OCI-LY1 (cell line): ENCODE data around the gene PGAM2.

Source experiments
- H2AFZ ChIP-seq: fragments of 200-600 bp; sonication (generic), shearing (Covaris generic); 2 replicates; pipeline ENCODE4 v1.6.0; 2014; ENCODE audit warnings: antibody characterized with exemption, mild to moderate bottlenecking, low read length
- H3F3A ChIP-seq: fragments of 200-600 bp; sonication (generic), shearing (Covaris generic); 2 replicates; pipeline ENCODE4 v1.6.0; 2014; ENCODE audit warnings: mild to moderate bottlenecking, antibody characterized with exemption, low read length, moderate library complexity; ENCODE audit not compliant: insufficient read depth
- H3K27ac ChIP-seq: fragments of 200-600 bp; sonication (generic); 2 replicates; pipeline ENCODE4 v1.5.1; 2014; ENCODE audit warnings: low read length, mixed run types, mild to moderate bottlenecking, low read depth; ENCODE audit not compliant: poor library complexity, severe bottlenecking
- H3K27me3 ChIP-seq: fragments of 200-600 bp; sonication (generic); 2 replicates; pipeline ENCODE4 v1.6.0; 2014; ENCODE audit warnings: antibody characterized with exemption, mild to moderate bottlenecking, low read length, moderate library complexity; ENCODE audit not compliant: insufficient read depth
- H3K36me3 ChIP-seq: fragments of 200-600 bp; sonication (generic); 2 replicates; pipeline ENCODE4 v1.6.1; 2014; ENCODE audit warnings: mild to moderate bottlenecking, antibody characterized with exemption, low read length, moderate library complexity, mixed read lengths; ENCODE audit not compliant: insufficient read depth
- H3K4me1 ChIP-seq: fragments of 200-600 bp; sonication (generic); 2 replicates; pipeline ENCODE4 v1.5.1; 2014; ENCODE audit warnings: mild to moderate bottlenecking, low read length, moderate library complexity; ENCODE audit not compliant: insufficient read depth, severe bottlenecking
- H3K4me2 ChIP-seq: fragments of 200-600 bp; sonication (generic), shearing (Covaris generic); 2 replicates; pipeline ENCODE4 v1.6.1; 2014; ENCODE audit warnings: low read length
- H3K4me3 ChIP-seq: fragments of 200-600 bp; sonication (generic); 2 replicates; pipeline ENCODE4 v1.5.1; 2014; ENCODE audit warnings: low read length, low read depth, mild to moderate bottlenecking, mixed read lengths; ENCODE audit not compliant: poor library complexity, severe bottlenecking
- H3K79me2 ChIP-seq: fragments of 200-600 bp; shearing (Covaris generic); 2 replicates; pipeline ENCODE4 v1.6.1; 2016; ENCODE audit warnings: mixed run types, low read length, mixed read lengths; ENCODE audit not compliant: insufficient read depth
- H3K9ac ChIP-seq: fragments of 200-600 bp; sonication (generic), shearing (Covaris generic); 2 replicates; pipeline ENCODE4 v1.6.1; 2014; ENCODE audit warnings: mild to moderate bottlenecking, low read length, mixed read lengths
- H3K9me2 ChIP-seq: fragments of 200-600 bp; sonication (generic), shearing (Covaris generic); 2 replicates; pipeline ENCODE4 v1.6.1; 2014; ENCODE audit warnings: low read depth, mild to moderate bottlenecking, low read length, mixed read lengths
- H3K9me3 ChIP-seq: fragments of 200-600 bp; shearing (Covaris generic); 2 replicates; pipeline ENCODE4 v1.6.1; 2014; ENCODE audit warnings: low read length, mixed read lengths
- H4K20me1 ChIP-seq: fragments of 200-600 bp; sonication (generic), shearing (Covaris generic); 2 replicates; pipeline ENCODE4 v1.6.0; 2016; ENCODE audit warnings: mild to moderate bottlenecking, low read length; ENCODE audit not compliant: insufficient read depth
- CTCF ChIP-seq: fragments of 200-600 bp; sonication (generic), shearing (Covaris generic); IDR thresholded peaks from 2 replicates; pipeline ENCODE4 v1.5.1; 2017; ENCODE audit warnings: mild to moderate bottlenecking, antibody characterized with exemption, low read length, moderate library complexity, mixed read lengths
- EZH2 ChIP-seq: fragments of 200-600 bp; sonication (generic), shearing (Covaris generic); IDR thresholded peaks from 2 replicates; pipeline ENCODE4 v1.8.0; 2017; ENCODE audit warnings: borderline replicate concordance, mixed run types, mild to moderate bottlenecking, antibody characterized with exemption, low read length, moderate library complexity, mixed read lengths

PGAM2 gene

DNA sequence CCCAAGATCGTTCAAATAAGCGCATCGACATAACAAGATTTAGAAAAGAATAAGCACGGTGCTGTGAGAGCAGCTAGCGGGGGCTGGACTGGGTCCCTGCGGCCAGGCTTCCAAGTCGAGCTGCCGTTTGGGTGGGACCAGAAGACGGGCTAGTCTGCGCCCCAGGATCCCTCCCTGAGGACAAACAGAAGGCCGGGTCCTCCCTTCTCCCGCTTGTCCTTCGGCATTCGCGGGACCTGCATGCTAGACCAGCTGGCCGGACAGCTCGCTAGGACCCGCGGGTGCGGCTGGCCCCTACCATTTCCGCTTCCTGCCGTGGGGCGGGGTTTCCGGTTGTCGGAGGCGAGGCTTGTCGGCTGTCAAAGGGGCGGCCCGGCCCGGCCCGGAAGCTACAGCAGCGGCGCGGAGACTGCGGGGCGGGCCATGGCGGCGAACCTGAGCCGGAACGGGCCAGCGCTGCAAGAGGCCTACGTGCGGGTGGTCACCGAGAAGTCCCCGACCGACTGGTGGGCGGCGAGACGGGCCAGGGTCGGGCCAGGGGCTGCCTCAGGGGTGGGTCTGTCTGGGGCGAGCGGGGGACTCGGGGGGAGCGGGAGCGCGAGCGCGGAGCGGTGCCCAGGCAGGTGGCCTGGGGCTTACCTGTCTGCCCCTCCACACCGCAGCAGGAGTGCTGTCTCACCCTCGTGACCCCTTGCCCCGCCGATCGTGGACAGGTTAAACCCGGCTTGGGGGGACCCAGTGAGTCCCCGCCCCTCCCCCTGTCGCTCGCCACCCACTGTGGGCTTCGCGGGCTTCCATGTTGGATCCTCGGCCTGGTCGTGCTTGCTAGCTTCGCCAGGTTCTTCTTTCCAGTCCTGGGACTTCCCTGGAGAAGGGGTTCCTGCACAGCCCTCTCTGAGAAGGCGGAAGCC lies 20.8 kb downstream of the PGAM2 start, which contains the start of gene DBNL:
TSS of gene DBNL (plus strand) at position 388 of the 911 bp plus-strand sequence. CDS start at position 424, 36 bp downstream.
- no peaks in the 10 kb centered on the region for H3K9me2 ChIP-seq
- H4K20me1 ChIP-seq: no peaks in the 10 kb centered on the region
- H3K4me1 ChIP-seq: peaks cover 38% of the 10 kb centered on the region
- H3F3A ChIP-seq: peaks cover 6% of the 10 kb centered on the region
- no peak within 1 kb of the TSS for H2AFZ ChIP-seq
- H3K9ac ChIP-seq: peak within 1 kb of the TSS; percentile 93
- TF ChIP-seq EZH2 (no peak), CTCF (no peak)
- H3K4me2 ChIP-seq: peak within 1 kb of the TSS; percentile 92
- peaks cover 18% of the 10 kb centered on the region for H3K36me3 ChIP-seq
- peak within 1 kb of the TSS; percentile 85 for H3K27ac ChIP-seq
- H3K27me3 ChIP-seq: no peaks in the 10 kb centered on the region
- H3K9me3 ChIP-seq: no peaks in the 10 kb centered on the region
- peak within 1 kb of the TSS; percentile 89 for H3K4me3 ChIP-seq
- H3K79me2 ChIP-seq: peaks cover 38% of the 10 kb centered on the region

DNA sequence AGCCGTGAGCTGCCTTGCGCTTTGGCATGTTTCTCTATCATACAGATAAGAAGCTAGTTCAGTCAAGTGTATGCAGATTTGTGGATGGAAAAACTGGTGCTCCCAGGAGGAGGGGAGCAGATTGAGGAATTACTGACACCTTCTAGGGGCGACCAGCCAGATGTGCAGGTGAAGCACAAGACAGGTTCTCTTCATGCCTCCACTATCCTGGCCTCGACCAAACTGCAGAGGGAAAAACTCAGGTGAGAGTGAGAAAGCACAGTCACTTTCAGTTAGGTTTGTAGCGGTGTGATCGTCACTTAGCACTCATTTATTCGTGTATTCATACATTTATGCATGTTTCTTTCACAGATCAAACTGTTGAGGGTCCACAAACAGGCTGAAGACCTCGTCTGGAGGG lies 21.5 kb downstream of the PGAM2 start:
- Histone ChIP-seq H3K27ac (peak overlapping the region; percentile 59), H3K9me3 (no peaks in the 10 kb centered on the region), H3K9me2 (no peaks in the 10 kb centered on the region), H3K36me3 (peaks cover 14% of the 10 kb centered on the region; the same call in 1 of the 2 replicates), H3K4me3 (peak overlapping the region; percentile 89), H3K27me3 (no peaks in the 10 kb centered on the region), H3K4me1 (peaks cover 42% of the 10 kb centered on the region), H3K9ac (peak overlapping the region; percentile 93), H3K4me2 (peak overlapping the region; percentile 92), H4K20me1 (no peaks in the 10 kb centered on the region), H3K79me2 (peaks cover 38% of the 10 kb centered on the region), H3F3A (peaks cover 6% of the 10 kb centered on the region), H2AFZ (no peak overlapping the region)
- no peak for TF ChIP-seq CTCF
- no peak for TF ChIP-seq EZH2

GRCh38 chr7:44042221-44042620 lies 23.1 kb downstream of the PGAM2 start:
- no peak overlapping the region for H3K4me3 ChIP-seq
- TF ChIP-seq EZH2: no peak
- no peak for TF ChIP-seq CTCF

More at GRCh38 chr7:44042221-44042620, 23.1 kb downstream of the PGAM2 start:
- Histone ChIP-seq H3K36me3 (peaks cover 10% of the 10 kb centered on the region; the same call in 1 of the 2 replicates), H3K4me1 (peaks cover 37% of the 10 kb centered on the region), H3K9ac (no peak overlapping the region), H2AFZ (no peak overlapping the region), H4K20me1 (no peaks in the 10 kb centered on the region), H3K9me2 (no peaks in the 10 kb centered on the region), H3K9me3 (no peaks in the 10 kb centered on the region), H3F3A (peaks cover 6% of the 10 kb centered on the region), H3K4me2 (no peak overlapping the region), H3K27me3 (no peaks in the 10 kb centered on the region), H3K27ac (no peak overlapping the region), H3K79me2 (peaks cover 26% of the 10 kb centered on the region)
